HCT116 (cell line): ENCODE data around the gene TAL2. TPM values are rescaled to one million over a fixed set of nuclear protein-coding genes. Genes with fewer than 3 reads are reported as not detected.

Experiments used
- ATAC-seq: fragments of 200-7000 bp; cut with Tn5 transposase; 2 replicates; pipeline ENCODE4 v1.9.1; 2020; ENCODE audit warnings: mild to moderate bottlenecking, moderate library complexity
- BruUV-seq: library from RNA; stranded (reverse); fragments of 400-500 nt; replicated peaks from 2 replicates; lab custom pipeline; 2021; lab: Mats Ljungman, UMichigan
- CTCF ChIA-PET: fragments of 300-600 bp; sonication (Branson Sonifier 250); formaldehyde crosslinking; loops from one replicate; lab custom pipeline; 2021; ENCODE audit warnings: antibody characterized with exemption; lab: Charles Lee
- POLR2A ChIA-PET: fragments of 300-600, 350-600 bp; sonication (Branson Sonifier 250); formaldehyde crosslinking; loops from one replicate; lab custom pipeline; 2021; ENCODE audit warnings: antibody characterized with exemption; lab: Charles Lee
- RAD21 ChIA-PET, 2 experiments: fragments of 300-600 bp; sonication (Branson Sonifier 250); formaldehyde crosslinking; loops; one replicate each; lab custom pipeline; 2023; ENCODE audit warnings: low total read pairs in 2 of 2; ENCODE audit not compliant: uncharacterized antibody in 2 of 2, unreplicated experiment in 2 of 2, low non-redundant PET in 1 of 2; lab: Charles Lee
- DNase-seq: peaks from one replicate; pipeline ENCODE4 v3.0.0-alpha.2; 2010; ENCODE audit warnings: low read depth, low spot score
- H2AFZ ChIP-seq: fragments of 200-600 bp; shearing (Covaris generic), sonication (generic); 2 replicates; pipeline ENCODE4 v1.6.1; 2017; ENCODE audit warnings: low read depth, mixed run types, mixed read lengths, antibody characterized with exemption, low read length; ENCODE audit not compliant: poor library complexity, severe bottlenecking
- H3K27ac ChIP-seq: 2 replicates; pipeline ENCODE4 v1.5.1; 2012; ENCODE audit warnings: low read depth, low read length
- H3K27me3 ChIP-seq: fragments of 200-600 bp; sonication (generic); 2 replicates; pipeline ENCODE4 v1.6.1; 2016; ENCODE audit warnings: mixed run types, low read length, mixed read lengths; ENCODE audit not compliant: insufficient read depth
- H3K36me3 ChIP-seq, 2 experiments: fragments of 200-500 bp in 1 of 2; fragments of 200-600 bp in 1 of 2; sonication (Bioruptor generic) in 1 of 2; sonication (generic) in 1 of 2; 2 replicates each; pipeline versions ENCODE4 v1.5.1 to v1.6.1; 2014 to 2016; ENCODE audit warnings: low read length in 2 of 2, inconsistent platforms in 1 of 2, mixed read lengths in 1 of 2, mixed run types in 1 of 2; ENCODE audit not compliant: insufficient read depth in 2 of 2, control insufficient read depth in 1 of 2
- H3K4me1 ChIP-seq, 2 experiments: fragments of 200-600 bp in 1 of 2; sonication (generic) in 1 of 2; 2 replicates each; pipeline versions ENCODE4 v1.5.1 to v1.6.1; 2012 to 2017; ENCODE audit warnings: low read length in 2 of 2, inconsistent platforms in 1 of 2, mild to moderate bottlenecking in 1 of 2, mixed read lengths in 1 of 2, mixed run types in 1 of 2, moderate library complexity in 1 of 2; ENCODE audit not compliant: insufficient read depth in 2 of 2, control insufficient read depth in 1 of 2
- H3K4me2 ChIP-seq: fragments of 200-600 bp; sonication (generic); 2 replicates; pipeline ENCODE4 v1.6.1; 2017; ENCODE audit warnings: mixed run types, low read length, mixed read lengths
- H3K4me3 ChIP-seq, 2 experiments: fragments of 200-600 bp in 1 of 2; sonication (generic) in 1 of 2; replicated peaks in 1 of 2; 2 replicates each; pipeline ENCODE4 v1.5.1; 2011 to 2016; ENCODE audit warnings: low read length in 2 of 2, control low read depth in 1 of 2, low read depth in 1 of 2, mild to moderate bottlenecking in 1 of 2, mixed read lengths in 1 of 2, mixed run types in 1 of 2
- H3K79me2 ChIP-seq: fragments of 200-600 bp; sonication (generic); 2 replicates; pipeline ENCODE4 v1.6.1; 2017; ENCODE audit warnings: mild to moderate bottlenecking, mixed run types, low read length, moderate library complexity, mixed read lengths; ENCODE audit not compliant: insufficient read depth
- H3K9ac ChIP-seq: fragments of 200-600 bp; sonication (generic); 2 replicates; pipeline ENCODE4 v1.6.1; 2016; ENCODE audit warnings: low read length, mixed read lengths
- H3K9me2 ChIP-seq: fragments of 200-600 bp; sonication (generic), shearing (Covaris generic); 2 replicates; pipeline ENCODE4 v1.6.1; 2017; ENCODE audit warnings: mixed run types, mild to moderate bottlenecking, moderate library complexity; ENCODE audit not compliant: insufficient read depth
- H3K9me3 ChIP-seq, 2 experiments: fragments of 200-500 bp in 1 of 2; fragments of 200-600 bp in 1 of 2; sonication (Bioruptor generic) in 1 of 2; sonication (generic) in 1 of 2; 2 replicates each; pipeline ENCODE4 v1.6.1; 2014 to 2017; ENCODE audit warnings: low read length in 2 of 2, mixed read lengths in 2 of 2, inconsistent platforms in 1 of 2, low read depth in 1 of 2, mild to moderate bottlenecking in 1 of 2, mixed run types in 1 of 2, moderate library complexity in 1 of 2; ENCODE audit not compliant: control insufficient read depth in 1 of 2, insufficient read depth in 1 of 2
- H4K20me1 ChIP-seq: fragments of 200-600 bp; sonication (generic), shearing (Covaris generic); 2 replicates; pipeline ENCODE4 v1.6.1; 2017; ENCODE audit warnings: mixed run types, mild to moderate bottlenecking, moderate library complexity; ENCODE audit not compliant: insufficient read depth
- ATF3 ChIP-seq: IDR thresholded peaks from 2 replicates; pipeline ENCODE4 v1.6.1; 2012
- CBX3 ChIP-seq: IDR thresholded peaks from 2 replicates; pipeline ENCODE4 v1.6.1; 2012; ENCODE audit warnings: low read depth
- EZH2 ChIP-seq: fragments of 200-600 bp; sonication (generic); IDR thresholded peaks from 2 replicates; pipeline ENCODE4 v1.6.1; 2017; ENCODE audit warnings: antibody characterized with exemption, mixed run types
- YY1 ChIP-seq: IDR thresholded peaks from 2 replicates; pipeline ENCODE4 v1.6.1; 2011; ENCODE audit warnings: low read length, low read depth, moderate library complexity, mild to moderate bottlenecking; ENCODE audit not compliant: insufficient replicate concordance; ENCODE audit errors: extremely low read depth
- ZFX ChIP-seq: fragments of 450-650 bp; IDR thresholded peaks from 2 replicates; pipeline ENCODE4 v1.6.1; 2017
- intact Hi-C: fragments of 100-400 bp; cut with micrococcal nuclease; formaldehyde crosslinking; loops from 2 replicates; pipeline ENCODE4 v1.10.0; 2022
- total RNA-seq: library from RNA; stranded (reverse); gene quantifications from one replicate; pipeline ENCODE4 v1.2.1, GENCODE V29; 2021; ENCODE audit not compliant: unreplicated experiment

Gene TAL2
- total RNA-seq, 1 experiment from 2014 or later: not detected

DNA sequence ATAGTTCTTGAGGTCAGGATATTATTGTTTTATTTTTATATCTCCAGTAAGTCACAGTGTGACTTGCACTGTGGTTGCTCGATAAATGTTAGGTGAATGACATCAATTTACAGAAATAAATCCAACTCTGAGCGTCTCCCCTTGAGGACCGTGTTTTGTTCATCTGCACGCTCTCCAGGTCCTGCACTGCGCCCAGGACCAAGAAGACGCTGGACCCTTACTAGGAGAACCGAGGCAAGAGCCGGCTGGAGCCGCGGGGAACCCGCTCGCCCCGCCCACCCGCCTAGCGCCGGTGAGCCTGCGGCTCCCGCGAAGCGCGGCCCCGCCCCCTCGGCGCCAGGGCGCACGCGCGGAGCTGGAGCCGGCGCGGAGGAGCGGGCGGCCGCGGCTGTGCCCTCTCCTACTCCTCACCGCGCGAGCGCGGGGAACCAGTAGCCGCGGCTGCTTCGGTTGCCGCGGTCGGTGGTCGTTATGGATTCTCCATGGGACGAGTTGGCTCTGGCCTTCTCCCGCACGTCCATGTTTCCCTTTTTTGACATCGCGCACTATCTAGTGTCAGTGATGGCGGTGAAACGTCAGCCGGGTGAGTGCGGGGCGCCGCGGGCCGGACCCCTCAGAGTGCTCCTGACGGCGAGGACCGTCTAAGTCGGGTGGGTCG is 32.1 kb downstream of the TAL2 start, which contains the start of gene TMEM38B (continued):
- no peak for TF ChIP-seq CBX3
- TF ChIP-seq EZH2: no peak
- TF ChIP-seq YY1: no peak

GRCh38 chr9:105694848-105695581 is 32.8 kb downstream of the TAL2 start:
- ChIA-PET RAD21 (interaction anchor here in 1 of 2 experiments (0.6 kb wide), 1 partner anchor 939 kb away, joined by 3 read pairs; no protein-coding TSS in a partner anchor), POLR2A (no interaction called here), CTCF (no interaction called here)
- H3K4me3 ChIP-seq: peak overlapping the region; percentile 67 to 75
- peaks cover 40% of the 10 kb centered on the region for H3K79me2 ChIP-seq
- peaks cover 5 to 17% of the 10 kb centered on the region in 2 experiments; a peak in 3 of 4 replicates for H3K4me1 ChIP-seq
- peak overlapping the region; percentile 81 for H3K4me2 ChIP-seq
- intact Hi-C loops: loop anchor here (5.0 kb wide), 3 partner anchors 88 to 268 kb away; partner anchors contain the start of gene FKTN
- BruUV-seq: TSS peak; percentile 49
- no peak overlapping the region; the same call in 1 of the 2 replicates for H3K27ac ChIP-seq
- H3K9me2 ChIP-seq: no peaks in the 10 kb centered on the region
- H2AFZ ChIP-seq: no peak overlapping the region
- H3K9ac ChIP-seq: peak overlapping the region; percentile 62
- H3K27me3 ChIP-seq: peaks cover 17% of the 10 kb centered on the region
- H4K20me1 ChIP-seq: no peaks in the 10 kb centered on the region
- DNase-seq: no peak
- peak; percentile 76 for ATAC-seq
- TF ChIP-seq ATF3 (no peak), ZFX (peak; percentile 42)
- H3K36me3 ChIP-seq: no peaks in the 10 kb centered on the region
- H3K9me3 ChIP-seq: no peaks in the 10 kb centered on the region
